HepG2 (cell line): ENCODE measurements around the gene CEP83.

Source experiments
- CC2D1A ChIP-seq: sonication (generic); formaldehyde crosslinking; IDR thresholded peaks from 2 replicates; pipeline ENCODE4 v1.8.1; 2023; ENCODE audit warnings: mild to moderate bottlenecking, missing genetic modification reagents
- CTCF ChIP-seq: sonication (generic); formaldehyde crosslinking; IDR thresholded peaks from 2 replicates; pipeline ENCODE4 v1.5.0; 2020; ENCODE audit warnings: mild to moderate bottlenecking, missing genetic modification reagents, moderate library complexity
- EHMT2 ChIP-seq: fragments of 200-600 bp; sonication (generic); IDR thresholded peaks from 2 replicates; pipeline ENCODE4 v1.7.0; 2017; ENCODE audit warnings: antibody characterized with exemption, low read depth, low read length, borderline replicate concordance
- HINFP ChIP-seq: sonication (generic); formaldehyde crosslinking; IDR thresholded peaks from 2 replicates; pipeline ENCODE4 v1.4.0; 2020; ENCODE audit warnings: low read depth, mild to moderate bottlenecking, missing genetic modification reagents
- MTA1 ChIP-seq: sonication (generic); formaldehyde crosslinking; IDR thresholded peaks from 2 replicates; pipeline ENCODE4 v1.4.0; 2020; ENCODE audit warnings: missing genetic modification reagents, mild to moderate bottlenecking, borderline replicate concordance
- NFKB2 ChIP-seq: sonication (generic); formaldehyde crosslinking; IDR thresholded peaks from 2 replicates; pipeline ENCODE4 v1.4.0; 2020; ENCODE audit warnings: missing genetic modification reagents, borderline replicate concordance
- SOX5 ChIP-seq: IDR thresholded peaks from 2 replicates; pipeline ENCODE4 v1.6.1; 2016; ENCODE audit warnings: borderline replicate concordance
- SRY ChIP-seq: sonication (generic); formaldehyde crosslinking; IDR thresholded peaks from 2 replicates; pipeline ENCODE4 v1.8.0; 2022; ENCODE audit warnings: mild to moderate bottlenecking, missing genetic modification reagents
- UBTF ChIP-seq: sonication (generic); formaldehyde crosslinking; IDR thresholded peaks from 2 replicates; pipeline ENCODE4 v1.4.0; 2020; ENCODE audit warnings: mild to moderate bottlenecking, missing genetic modification reagents
- ZEB1 ChIP-seq: IDR thresholded peaks from 2 replicates; pipeline ENCODE4 v1.6.1; 2012; ENCODE audit warnings: mild to moderate bottlenecking, low read depth, inconsistent platforms; ENCODE audit not compliant: insufficient replicate concordance
- ZMYM3 ChIP-seq: sonication (generic); formaldehyde crosslinking; IDR thresholded peaks from 2 replicates; pipeline ENCODE4 v1.5.1; 2020; ENCODE audit warnings: mild to moderate bottlenecking, missing genetic modification reagents
- ZNF235 ChIP-seq: sonication (generic); formaldehyde crosslinking; IDR thresholded peaks from 2 replicates; pipeline ENCODE4 v1.8.1; 2023; ENCODE audit warnings: mild to moderate bottlenecking, missing genetic modification reagents, borderline replicate concordance

GRCh38 chr12:94282675-94283074 lies 177.0 kb downstream of the CEP83 start:
- TF ChIP-seq CTCF (CRISPR knock-in tag) (no peak), ZNF235 (no peak), HINFP (CRISPR knock-in tag) (no peak), MTA1 (CRISPR knock-in tag) (no peak), UBTF (CRISPR knock-in tag) (no peak), NFKB2 (CRISPR knock-in tag) (no peak), SOX5 (CRISPR knock-in tag) (no peak), ZMYM3 (CRISPR knock-in tag) (no peak), ZEB1 (no peak), EHMT2 (no peak), CC2D1A (CRISPR knock-in tag) (no peak), SRY (CRISPR knock-in tag) (no peak)
